A549 (cell line): ENCODE data around the gene PASD1. TPM values are rescaled to one million over a fixed set of nuclear protein-coding genes. Genes with fewer than 3 reads are reported as not detected.
"Not testable (repeated sequence)": the region's sequence is repeated elsewhere in the genome, so short reads cannot be mapped to it uniquely, and the experiment has no call there.

ENCODE experiments used
- ATAC-seq, 2 experiments: fragments of 200-7000 bp in 1 of 2; fragments of >200 bp in 1 of 2; cut with Nextera tagmentation in 1 of 2; cut with Tn5 transposase in 1 of 2; 3 replicates each; pipeline versions ENCODE4 v1.8.0 to v1.9.1; 2018 to 2020; ENCODE audit warnings: mild to moderate bottlenecking in 1 of 2, moderate library complexity in 1 of 2
- CTCF ChIA-PET: fragments of 300-600 bp; sonication (Branson Sonifier 250); formaldehyde crosslinking; extraction: SDS; loops from one replicate; lab custom pipeline; 2021; ENCODE audit warnings: antibody characterized with exemption, inconsistent platforms; lab: Yijun Ruan, JAX
- POLR2A ChIA-PET: fragments of 350-600 bp; formaldehyde crosslinking; extraction: SDS; loops from one replicate; lab custom pipeline; 2021; ENCODE audit warnings: antibody characterized with exemption, inconsistent platforms; lab: Yijun Ruan, JAX
- DNase-seq, 2 experiments: peaks; one replicate each; pipeline versions ENCODE4 v3.0.0 to v3.0.0-alpha.2; 2011 to 2016; ENCODE audit warnings: low read depth in 1 of 2, low spot score in 1 of 2
- FAIRE-seq: peaks from 2 replicates; lab custom pipeline; 2011; peaks lifted over from hg19 to GRCh38; lab: Jason Lieb, UNC
- H3K27ac ChIP-seq, 2 experiments: fragments of >200 bp; sonication (Bioruptor Twin); formaldehyde crosslinking; 3 replicates each; pipeline ENCODE4 v1.5.1; 2016 to 2017
- H3K4me1 ChIP-seq: fragments of >200 bp; sonication (Bioruptor Twin); formaldehyde crosslinking; 3 replicates; pipeline ENCODE4 v1.6.1; 2016
- H3K4me2 ChIP-seq: fragments of >200 bp; sonication (Bioruptor Twin); formaldehyde crosslinking; 3 replicates; pipeline ENCODE4 v1.6.1; 2016
- H3K4me3 ChIP-seq: fragments of >200 bp; sonication (Bioruptor Twin); formaldehyde crosslinking; 3 replicates; pipeline ENCODE4 v1.5.1; 2016
- H3K9me3 ChIP-seq: fragments of >200 bp; sonication (Bioruptor Twin); formaldehyde crosslinking; 3 replicates; pipeline ENCODE4 v1.6.1; 2016
- BCL3 ChIP-seq: fragments of >200 bp; sonication (Bioruptor Twin); formaldehyde crosslinking; IDR thresholded peaks from 3 replicates; pipeline ENCODE4 v1.6.1; 2016
- CBX8 ChIP-seq: fragments of 200-600 bp; sonication (generic); IDR thresholded peaks from 2 replicates; pipeline ENCODE4 v1.6.1; 2016
- CHD2 ChIP-seq: fragments of 150-350 bp; IDR thresholded peaks from 2 replicates; pipeline ENCODE4 v1.6.1; 2014; ENCODE audit warnings: low read length; ENCODE audit not compliant: partially characterized antibody
- FOSB ChIP-seq: fragments of 250-450 bp; sonication (Bioruptor Pico); IDR thresholded peaks from 2 replicates; pipeline ENCODE4 v1.5.0; 2020; ENCODE audit warnings: mild to moderate bottlenecking, moderate library complexity
- GATA3 ChIP-seq: IDR thresholded peaks from 2 replicates; pipeline ENCODE4 v1.6.1; 2012; ENCODE audit warnings: borderline replicate concordance
- HOXB5 ChIP-seq: fragments of 250-450 bp; sonication (Bioruptor Pico); IDR thresholded peaks from 2 replicates; pipeline ENCODE4 v1.5.0; 2020; ENCODE audit warnings: mild to moderate bottlenecking, moderate library complexity
- JUN ChIP-seq, 2 experiments: fragments of >200 bp; sonication (Bioruptor Twin); formaldehyde crosslinking; IDR thresholded peaks; 2 replicates in 1 of 2; 3 replicates in 1 of 2; pipeline ENCODE4 v1.6.1; 2016 to 2017
- KDM5A ChIP-seq: fragments of 200-600 bp; sonication (generic); IDR thresholded peaks from 2 replicates; pipeline ENCODE4 v1.6.1; 2016; ENCODE audit warnings: antibody characterized with exemption, mild to moderate bottlenecking
- MYC ChIP-seq: IDR thresholded peaks from 2 replicates; pipeline ENCODE4 v1.6.1; 2012; ENCODE audit warnings: mild to moderate bottlenecking, inconsistent platforms, low read length, improper control_type of control experiment, borderline replicate concordance
- RARB ChIP-seq: fragments of 250-450 bp; sonication (Bioruptor Pico); IDR thresholded peaks from 2 replicates; pipeline ENCODE4 v1.8.0; 2021; ENCODE audit warnings: mild to moderate bottlenecking, moderate library complexity
- REST ChIP-seq: fragments of 200-600 bp; sonication (generic); IDR thresholded peaks from 2 replicates; pipeline ENCODE4 v1.6.1; 2016; ENCODE audit warnings: antibody characterized with exemption, mild to moderate bottlenecking, moderate library complexity
- SMC3 ChIP-seq: fragments of >200 bp; sonication (Bioruptor Twin); formaldehyde crosslinking; IDR thresholded peaks from 3 replicates; pipeline ENCODE4 v1.6.1; 2018; ENCODE audit warnings: inconsistent platforms
- SREBF2 ChIP-seq: fragments of 450-650 bp; IDR thresholded peaks from 2 replicates; pipeline ENCODE4 v1.6.1; 2014; ENCODE audit warnings: mild to moderate bottlenecking, moderate library complexity
- TP53 ChIP-seq: fragments of 250-450 bp; sonication (Bioruptor Pico); IDR thresholded peaks from 2 replicates; pipeline ENCODE4 v1.5.0; 2021; ENCODE audit warnings: mild to moderate bottlenecking, moderate library complexity
- ZC3H11A ChIP-seq: fragments of 450-650 bp; IDR thresholded peaks from 2 replicates; pipeline ENCODE4 v1.6.1; 2014; ENCODE audit warnings: antibody characterized with exemption, mild to moderate bottlenecking
- ZFP36 ChIP-seq: fragments of 450-650 bp; IDR thresholded peaks from 2 replicates; pipeline ENCODE4 v1.6.1; 2014; ENCODE audit warnings: borderline replicate concordance; ENCODE audit not compliant: partially characterized antibody
- ZNF302 ChIP-seq: fragments of 250-450 bp; sonication (Bioruptor Pico); IDR thresholded peaks from 2 replicates; pipeline ENCODE4 v1.9.0; 2021; ENCODE audit warnings: inconsistent platforms, mild to moderate bottlenecking, moderate library complexity
- ZSCAN20 ChIP-seq: fragments of 250-450 bp; sonication (Bioruptor Pico); IDR thresholded peaks from 2 replicates; pipeline ENCODE4 v1.8.0; 2022; ENCODE audit warnings: mild to moderate bottlenecking, moderate library complexity
- WGBS: methylation state at CpG from one replicate; pipeline ENCODE4 v1.1.6; 2017; ENCODE audit errors: missing lambda C conversion rate; 5-methylcytosine and 5-hydroxymethylcytosine counted together
- polyA plus RNA-seq, 4 experiments: library from polyadenylated mRNA; depleted of rRNA in 3 of 4; stranded (reverse); fragments of >200 nt; fragmentation: RNase III in 1 of 4; extraction: RNeasy Plus Mini Kit Qiagen cat#74134 plus additional on column Dnase treatment in 1 of 4; gene quantifications; 2 replicates in 3 of 4; 3 replicates in 1 of 4; pipeline ENCODE4 v1.2.3, GENCODE V29; 2011 to 2017

Gene PASD1
- polyA plus RNA-seq, 2 of the 4 experiments (the other 2 are of a cell fraction): not detected

GRCh38 chrX:151695583-151696340 is 132.3 kb downstream of the PASD1 start:
- no peaks in the 10 kb centered on the region for H3K9me3 ChIP-seq
- DNase-seq (no peak), FAIRE-seq (no peak), ATAC-seq (no peak)
- ChIA-PET POLR2A (no interaction called here), CTCF (no interaction called here)
- WGBS: 28% methylated on average over 19 of the region's 19 CpGs
- H3K4me3 ChIP-seq: no peak overlapping the region
- no peak overlapping the region for H3K4me2 ChIP-seq
- H3K27ac ChIP-seq: no peak overlapping the region
- no peaks in the 10 kb centered on the region for H3K4me1 ChIP-seq
- TF ChIP-seq ZC3H11A (no peak), RARB (CRISPR knock-in tag) (no peak), BCL3 (no peak)

- DNase-seq, H3K4me1 ChIP-seq, H3K4me2 ChIP-seq, H3K4me3 ChIP-seq, H3K27ac ChIP-seq, POLR2A ChIA-PET, H3K9me3 ChIP-seq, ATAC-seq, CTCF ChIA-PET, FAIRE-seq: not testable (repeated sequence)
- WGBS: 49% methylated on average over 8 of the region's 8 CpGs
Observed at GRCh38 chrX:151697082-151697481, 133.6 kb downstream of the PASD1 start.

- H3K4me2 ChIP-seq: no peak overlapping the region
- ChIA-PET CTCF (interaction anchor here (1.0 kb wide), 1 partner anchor 547 kb away, joined by 3 read pairs; no protein-coding TSS in a partner anchor), POLR2A (no interaction called here)
- no peaks in the 10 kb centered on the region for H3K9me3 ChIP-seq
- no peak overlapping the region for H3K4me3 ChIP-seq
- FAIRE-seq (no peak), DNase-seq (no peak), ATAC-seq (no peak)
- TF ChIP-seq MYC (no peak), BCL3 (no peak), GATA3 (no peak), ZSCAN20 (no peak)
- 26% methylated on average over 3 of the region's 4 CpGs for WGBS
- no peaks in the 10 kb centered on the region for H3K4me1 ChIP-seq
- no peak overlapping the region for H3K27ac ChIP-seq
Observed at GRCh38 chrX:151697522-151697921, 134.0 kb downstream of the PASD1 start.

- Histone ChIP-seq H3K27ac (no peak overlapping the region), H3K9me3 (no peaks in the 10 kb centered on the region), H3K4me2 (no peak overlapping the region), H3K4me1 (no peaks in the 10 kb centered on the region), H3K4me3 (no peak overlapping the region)
- ATAC-seq: no peak
- ChIA-PET CTCF (interaction anchor here (1.0 to 1.5 kb wide), 2 partner anchors 15 to 547 kb away, joined by 3 to 4 read pairs; no protein-coding TSS in a partner anchor), POLR2A (no interaction called here)
- DNase-seq: no peak
- 14% methylated on average over 6 of the region's 6 CpGs for WGBS
- FAIRE-seq: no peak
- TF ChIP-seq CBX8 (no peak), SMC3 (no peak), FOSB (CRISPR knock-in tag) (no peak), HOXB5 (CRISPR knock-in tag) (no peak), TP53 (no peak), KDM5A (no peak), REST (no peak), SREBF2 (no peak), JUN (IDR thresholded peaks at IDR 0.05) (no peak), ZFP36 (no peak), CHD2 (no peak), ZNF302 (CRISPR knock-in tag) (no peak)
Observed at GRCh38 chrX:151698485-151698884, 135.0 kb downstream of the PASD1 start.
